HCT116 (cell line): Measurements from ENCODE around the gene PRKAR2A. TPM values are rescaled to one million over a fixed set of nuclear protein-coding genes. Genes with fewer than 3 reads are reported as not detected.

Experiments
- ATAC-seq: fragments of 200-7000 bp; cut with Tn5 transposase; 2 replicates; pipeline ENCODE4 v1.9.1; 2020; ENCODE audit warnings: mild to moderate bottlenecking, moderate library complexity
- Bru-seq: library from RNA; stranded (reverse); fragments of 400-500 nt; gene quantifications from one replicate; lab custom pipeline; 2021; lab: Mats Ljungman, UMichigan
- BruChase-seq, 2 experiments: library from RNA; stranded (reverse); fragments of 400-500 nt; gene quantifications; one replicate each; lab custom pipeline; 2021; lab: Mats Ljungman, UMichigan
- BruUV-seq: library from RNA; stranded (reverse); fragments of 400-500 nt; replicated peaks from 2 replicates; lab custom pipeline; 2021; lab: Mats Ljungman, UMichigan
- CTCF ChIA-PET: fragments of 300-600 bp; sonication (Branson Sonifier 250); formaldehyde crosslinking; loops from one replicate; lab custom pipeline; 2021; ENCODE audit warnings: antibody characterized with exemption; lab: Charles Lee
- POLR2A ChIA-PET: fragments of 300-600, 350-600 bp; sonication (Branson Sonifier 250); formaldehyde crosslinking; loops from one replicate; lab custom pipeline; 2021; ENCODE audit warnings: antibody characterized with exemption; lab: Charles Lee
- RAD21 ChIA-PET, 2 experiments: fragments of 300-600 bp; sonication (Branson Sonifier 250); formaldehyde crosslinking; loops; one replicate each; lab custom pipeline; 2023; ENCODE audit warnings: low total read pairs in 2 of 2; ENCODE audit not compliant: uncharacterized antibody in 2 of 2, unreplicated experiment in 2 of 2, low non-redundant PET in 1 of 2; lab: Charles Lee
- DNase-seq: peaks from one replicate; pipeline ENCODE4 v3.0.0-alpha.2; 2010; ENCODE audit warnings: low read depth, low spot score
- H2AFZ ChIP-seq: fragments of 200-600 bp; shearing (Covaris generic), sonication (generic); 2 replicates; pipeline ENCODE4 v1.6.1; 2017; ENCODE audit warnings: low read depth, mixed run types, mixed read lengths, antibody characterized with exemption, low read length; ENCODE audit not compliant: poor library complexity, severe bottlenecking
- H3K27ac ChIP-seq: 2 replicates; pipeline ENCODE4 v1.5.1; 2012; ENCODE audit warnings: low read depth, low read length
- H3K27me3 ChIP-seq: fragments of 200-600 bp; sonication (generic); 2 replicates; pipeline ENCODE4 v1.6.1; 2016; ENCODE audit warnings: mixed run types, low read length, mixed read lengths; ENCODE audit not compliant: insufficient read depth
- H3K36me3 ChIP-seq, 2 experiments: fragments of 200-500 bp in 1 of 2; fragments of 200-600 bp in 1 of 2; sonication (Bioruptor generic) in 1 of 2; sonication (generic) in 1 of 2; 2 replicates each; pipeline versions ENCODE4 v1.5.1 to v1.6.1; 2014 to 2016; ENCODE audit warnings: low read length in 2 of 2, inconsistent platforms in 1 of 2, mixed read lengths in 1 of 2, mixed run types in 1 of 2; ENCODE audit not compliant: insufficient read depth in 2 of 2, control insufficient read depth in 1 of 2
- H3K4me1 ChIP-seq, 2 experiments: fragments of 200-600 bp in 1 of 2; sonication (generic) in 1 of 2; 2 replicates each; pipeline versions ENCODE4 v1.5.1 to v1.6.1; 2012 to 2017; ENCODE audit warnings: low read length in 2 of 2, inconsistent platforms in 1 of 2, mild to moderate bottlenecking in 1 of 2, mixed read lengths in 1 of 2, mixed run types in 1 of 2, moderate library complexity in 1 of 2; ENCODE audit not compliant: insufficient read depth in 2 of 2, control insufficient read depth in 1 of 2
- H3K4me2 ChIP-seq: fragments of 200-600 bp; sonication (generic); 2 replicates; pipeline ENCODE4 v1.6.1; 2017; ENCODE audit warnings: mixed run types, low read length, mixed read lengths
- H3K4me3 ChIP-seq, 2 experiments: fragments of 200-600 bp in 1 of 2; sonication (generic) in 1 of 2; replicated peaks in 1 of 2; 2 replicates each; pipeline ENCODE4 v1.5.1; 2011 to 2016; ENCODE audit warnings: low read length in 2 of 2, control low read depth in 1 of 2, low read depth in 1 of 2, mild to moderate bottlenecking in 1 of 2, mixed read lengths in 1 of 2, mixed run types in 1 of 2
- H3K79me2 ChIP-seq: fragments of 200-600 bp; sonication (generic); 2 replicates; pipeline ENCODE4 v1.6.1; 2017; ENCODE audit warnings: mild to moderate bottlenecking, mixed run types, low read length, moderate library complexity, mixed read lengths; ENCODE audit not compliant: insufficient read depth
- H3K9ac ChIP-seq: fragments of 200-600 bp; sonication (generic); 2 replicates; pipeline ENCODE4 v1.6.1; 2016; ENCODE audit warnings: low read length, mixed read lengths
- H3K9me2 ChIP-seq: fragments of 200-600 bp; sonication (generic), shearing (Covaris generic); 2 replicates; pipeline ENCODE4 v1.6.1; 2017; ENCODE audit warnings: mixed run types, mild to moderate bottlenecking, moderate library complexity; ENCODE audit not compliant: insufficient read depth
- H3K9me3 ChIP-seq, 2 experiments: fragments of 200-500 bp in 1 of 2; fragments of 200-600 bp in 1 of 2; sonication (Bioruptor generic) in 1 of 2; sonication (generic) in 1 of 2; 2 replicates each; pipeline ENCODE4 v1.6.1; 2014 to 2017; ENCODE audit warnings: low read length in 2 of 2, mixed read lengths in 2 of 2, inconsistent platforms in 1 of 2, low read depth in 1 of 2, mild to moderate bottlenecking in 1 of 2, mixed run types in 1 of 2, moderate library complexity in 1 of 2; ENCODE audit not compliant: control insufficient read depth in 1 of 2, insufficient read depth in 1 of 2
- H4K20me1 ChIP-seq: fragments of 200-600 bp; sonication (generic), shearing (Covaris generic); 2 replicates; pipeline ENCODE4 v1.6.1; 2017; ENCODE audit warnings: mixed run types, mild to moderate bottlenecking, moderate library complexity; ENCODE audit not compliant: insufficient read depth
- CBX3 ChIP-seq: IDR thresholded peaks from 2 replicates; pipeline ENCODE4 v1.6.1; 2012; ENCODE audit warnings: low read depth
- CEBPB ChIP-seq: IDR thresholded peaks from 2 replicates; pipeline ENCODE4 v1.6.1; 2012; ENCODE audit warnings: low read depth
- CTCF ChIP-seq, 3 experiments: fragments of 200-600 bp in 1 of 3; sonication (generic) in 1 of 3; IDR thresholded peaks in 2 of 3; conservative IDR thresholded peaks in 1 of 3; 2 replicates each; pipeline ENCODE4 v1.5.1; 2012 to 2017; ENCODE audit warnings: low read depth in 2 of 3, low read length in 2 of 3, antibody characterized with exemption in 1 of 3, borderline replicate concordance in 1 of 3, control low read depth in 1 of 3, mild to moderate bottlenecking in 1 of 3, mixed read lengths in 1 of 3, mixed run types in 1 of 3, moderate library complexity in 1 of 3; ENCODE audit not compliant: insufficient read depth in 1 of 3
- EZH2 ChIP-seq: fragments of 200-600 bp; sonication (generic); IDR thresholded peaks from 2 replicates; pipeline ENCODE4 v1.6.1; 2017; ENCODE audit warnings: antibody characterized with exemption, mixed run types
- POLR2A ChIP-seq: IDR thresholded peaks from 2 replicates; pipeline ENCODE4 v1.7.0; 2011; ENCODE audit warnings: borderline replicate concordance; ENCODE audit not compliant: insufficient read depth, insufficient read length; ENCODE audit errors: extremely low read depth
- POLR2AphosphoS5 ChIP-seq: IDR thresholded peaks from 2 replicates; pipeline ENCODE4 v1.6.1; 2011; ENCODE audit warnings: mild to moderate bottlenecking, low read depth, low read length, moderate library complexity
- SIN3A ChIP-seq: IDR thresholded peaks from 2 replicates; pipeline ENCODE4 v1.6.1; 2012; ENCODE audit warnings: low read depth
- TCF7L2 ChIP-seq: IDR thresholded peaks from 2 replicates; pipeline ENCODE4 v1.7.0; 2011; ENCODE audit warnings: borderline replicate concordance, inconsistent platforms; ENCODE audit not compliant: insufficient read depth, insufficient read length; ENCODE audit errors: extremely low read depth
- ZFX ChIP-seq: fragments of 450-650 bp; IDR thresholded peaks from 2 replicates; pipeline ENCODE4 v1.6.1; 2017
- ZNF274 ChIP-seq: fragments of 200-500 bp; sonication (Bioruptor generic); IDR thresholded peaks from 2 replicates; pipeline ENCODE4 v1.6.1; 2014; ENCODE audit warnings: mild to moderate bottlenecking, low read depth, low read length, inconsistent platforms
- intact Hi-C: fragments of 100-400 bp; cut with micrococcal nuclease; formaldehyde crosslinking; loops from 2 replicates; pipeline ENCODE4 v1.10.0; 2022
- long read RNA-seq: library from polyadenylated mRNA; unstranded; transcript quantifications from one replicate; pipeline ENCODE4 v2.0.0, GENCODE V29; 2021; ENCODE audit not compliant: unreplicated experiment
- polyA plus RNA-seq: library from polyadenylated mRNA; unstranded; fragments of >200 nt; gene quantifications from 2 replicates; pipeline ENCODE4 v1.2.1, GENCODE V29; 2012; ENCODE audit warnings: missing spikeins
- total RNA-seq: library from RNA; stranded (reverse); gene quantifications from one replicate; pipeline ENCODE4 v1.2.1, GENCODE V29; 2021; ENCODE audit not compliant: unreplicated experiment
- TF ChIP-seq, protein P1 (sequence below): IDR thresholded peaks from 2 replicates; pipeline ENCODE4 v1.6.1; 2012

Gene PRKAR2A
- total RNA-seq (63.3 TPM), Bru-seq, nascent RNA (percentile 64 among the genes with signal in this experiment), BruChase-seq, experiment 1, labeled RNA remaining after a 6-hour chase (percentile 84 among the genes with signal in this experiment), BruChase-seq, experiment 2, labeled RNA remaining after a 2-hour chase (percentile 70 among the genes with signal in this experiment)
- 18.3 and 21.9 TPM in 2 replicates for polyA plus RNA-seq
- long read RNA-seq, full-length matches to known transcripts = 12 of 44 reads
- long read RNA-seq, partial matches to known transcripts = 8 of 44 reads
- long read RNA-seq, other reads (novel, unspliced or antisense) = 24 of 44 reads

DNA sequence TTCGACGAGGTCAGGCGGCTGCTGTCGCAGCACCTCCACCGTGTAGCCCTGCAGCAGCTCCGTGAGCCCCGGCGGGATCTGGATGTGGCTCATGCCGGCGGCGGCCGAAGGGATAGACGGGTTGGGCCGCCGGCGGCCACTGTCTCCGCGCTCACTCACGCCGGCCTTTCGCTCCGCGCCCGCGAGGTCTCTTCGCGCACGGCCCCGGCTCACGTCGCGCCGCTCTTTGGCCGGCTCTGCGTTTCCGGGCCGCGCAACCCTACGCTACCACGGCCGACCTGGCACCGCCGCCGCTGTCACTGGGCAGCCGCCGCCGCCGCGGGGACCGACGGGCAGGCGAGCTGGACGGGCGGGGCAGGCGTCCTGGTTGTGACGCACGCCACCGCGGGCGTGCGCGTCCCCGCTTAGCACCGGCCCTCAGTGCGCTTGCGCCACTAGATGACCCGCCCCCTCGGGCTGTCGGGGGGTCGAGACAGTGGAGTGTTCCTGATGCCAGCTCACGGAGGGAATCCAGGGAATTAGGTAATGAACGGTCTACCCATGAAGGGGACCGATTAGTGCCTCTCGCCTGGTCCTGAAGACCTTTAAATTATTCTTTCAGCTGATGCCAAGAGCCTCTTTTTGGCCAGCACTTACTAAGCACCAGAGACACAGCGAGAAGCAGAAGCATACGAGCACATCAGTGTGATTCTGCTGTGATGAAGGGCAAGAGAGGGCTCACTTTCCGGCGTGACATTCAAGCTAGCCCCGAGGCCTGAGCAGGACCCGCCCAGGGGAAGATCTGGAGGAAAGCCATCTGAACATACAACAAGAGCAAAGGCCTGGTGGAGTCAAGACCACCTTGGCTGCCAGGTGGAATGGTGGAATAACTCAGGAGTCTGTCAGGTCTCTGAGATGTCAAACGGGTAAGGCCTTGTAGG, at the start of gene PRKAR2A:
PRKAR2A (minus strand) TSS at position 371 of the 920 bp plus-strand sequence; CDS start at position 93, 278 bp downstream.
- Histone ChIP-seq H3K79me2 (peaks cover 22% of the 10 kb centered on the region), H2AFZ (peak within 1 kb of the TSS; percentile 78), H3K9me3 (no peaks in the 10 kb centered on the region), H3K36me3 (no peaks in the 10 kb centered on the region), H3K4me2 (peak within 1 kb of the TSS; percentile 100), H3K9me2 (no peaks in the 10 kb centered on the region), H3K9ac (peak within 1 kb of the TSS; percentile 86), H3K4me1 (peaks cover 7 to 21% of the 10 kb centered on the region in 2 experiments; a peak in 3 of 4 replicates), H4K20me1 (no peaks in the 10 kb centered on the region), H3K27ac (peak within 1 kb of the TSS; percentile 94), H3K4me3 (peak within 1 kb of the TSS; percentile 72 to 90), H3K27me3 (no peaks in the 10 kb centered on the region)
- DNase-seq (peak; percentile 79), ATAC-seq (peak; percentile 91)
- ChIA-PET POLR2A (interaction anchor here (0.6 to 1.4 kb wide), 5 partner anchors 8 to 1032 kb away, joined by 3 read pairs; partner anchors contain the start of gene ARIH2), CTCF (interaction anchor here (0.5 to 1.2 kb wide), 3 partner anchors 8 to 146 kb away, joined by 3 to 4 read pairs (median 3); no protein-coding TSS in a partner anchor), RAD21 (no interaction called here)
- intact Hi-C loops = no loop called here
- TSS peak; percentile 85 for BruUV-seq
- TF ChIP-seq POLR2AphosphoS5 (peak; percentile 85), ZFX (peak; percentile 83), CEBPB (no peak), EZH2 (no peak), CBX3 (no peak), ZNF274 (no peak), TCF7L2 (peak; percentile 17), CTCF (IDR thresholded peaks at IDR 0.05 in 2 of 3, conservative IDR thresholded peaks at IDR 0.05 in 1 of 3; ENCODE audit: borderline replicate concordance in 1 of 3, insufficient read depth in 1 of 3, low read depth in 2 of 3, low read length in 2 of 3) (no peak), POLR2A (peak; percentile 77), SIN3A (peak; percentile 88)
- TF ChIP-seq, protein P1, sequence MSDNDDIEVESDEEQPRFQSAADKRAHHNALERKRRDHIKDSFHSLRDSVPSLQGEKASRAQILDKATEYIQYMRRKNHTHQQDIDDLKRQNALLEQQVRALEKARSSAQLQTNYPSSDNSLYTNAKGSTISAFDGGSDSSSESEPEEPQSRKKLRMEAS = 0 out of 2 replicates have a peak, but pooled peaks have one; percentile 54
